GM06990 (cell line): Measurements from ENCODE around the gene ATP2B2.

Experiments
- DNase-seq: peaks from one replicate; pipeline ENCODE4 v3.0.0-alpha.2; 2011; ENCODE audit not compliant: insufficient read length; ENCODE audit errors: extremely low read depth
- H3K27me3 ChIP-seq: replicated peaks from 2 replicates; pipeline ENCODE4 v1.6.0; 2011; ENCODE audit warnings: low read length; ENCODE audit not compliant: control insufficient read depth, insufficient read depth
- H3K36me3 ChIP-seq: 2 replicates; pipeline ENCODE4 v1.5.1; 2011; ENCODE audit warnings: low read length; ENCODE audit not compliant: control insufficient read depth, insufficient read depth
- H3K4me3 ChIP-seq: replicated peaks from 2 replicates; pipeline ENCODE4 v1.5.1; 2011; ENCODE audit warnings: low read depth, mild to moderate bottlenecking, control low read depth, low read length
- CTCF ChIP-seq: IDR thresholded peaks from 2 replicates; pipeline ENCODE4 v1.5.1; 2011; ENCODE audit warnings: low read length, control low read depth, mild to moderate bottlenecking, inconsistent platforms; ENCODE audit not compliant: insufficient read depth, poor library complexity, severe bottlenecking

Gene ATP2B2

GRCh38 chr3:10340476-10340875, 164.9 kb downstream of the ATP2B2 start:
- TF ChIP-seq CTCF = no peak
- Histone ChIP-seq H3K4me3 (no peak overlapping the region), H3K36me3 (no peaks in the 10 kb centered on the region), H3K27me3 (no peaks in the 10 kb centered on the region; the same call in 1 of the 2 replicates)
- DNase-seq = no peak

- DNase-seq = no peak
- H3K27me3 ChIP-seq = no peaks in the 10 kb centered on the region; the same call in 1 of the 2 replicates
- no peak overlapping the region for H3K4me3 ChIP-seq
- TF ChIP-seq CTCF = no peak
- H3K36me3 ChIP-seq = no peaks in the 10 kb centered on the region
Observed at GRCh38 chr3:10340046-10340445, 165.3 kb downstream of the ATP2B2 start.

- H3K27me3 ChIP-seq = no peaks in the 10 kb centered on the region; the same call in 1 of the 2 replicates
- no peak for TF ChIP-seq CTCF
- H3K36me3 ChIP-seq = no peaks in the 10 kb centered on the region
- DNase-seq = no peak
- H3K4me3 ChIP-seq = no peak overlapping the region
Observed at GRCh38 chr3:10339376-10339955, 165.9 kb downstream of the ATP2B2 start.

GRCh38 chr3:10338591-10339353, 166.6 kb downstream of the ATP2B2 start:
- Histone ChIP-seq H3K36me3 (no peaks in the 10 kb centered on the region), H3K4me3 (no peak overlapping the region), H3K27me3 (no peaks in the 10 kb centered on the region; the same call in 1 of the 2 replicates)
- no peak for DNase-seq
- TF ChIP-seq CTCF = no peak

GRCh38 chr3:10338164-10338470, 167.3 kb downstream of the ATP2B2 start:
- no peaks in the 10 kb centered on the region for H3K36me3 ChIP-seq

More at GRCh38 chr3:10338164-10338470, 167.3 kb downstream of the ATP2B2 start:
- TF ChIP-seq CTCF = no peak
- Histone ChIP-seq H3K27me3 (no peaks in the 10 kb centered on the region; the same call in 1 of the 2 replicates), H3K4me3 (no peak overlapping the region)
- no peak for DNase-seq
